GDM1 (cell line): ENCODE measurements around the gene PAK4.
"Not testable (repeated sequence)": the region's sequence is repeated elsewhere in the genome, so short reads cannot be mapped to it uniquely, and the experiment has no call there.

ENCODE experiments used
- DNase-seq: peaks from one replicate; lab custom pipeline; 2025; lab: John Stamatoyannopoulos, UW

Gene PAK4

DNA sequence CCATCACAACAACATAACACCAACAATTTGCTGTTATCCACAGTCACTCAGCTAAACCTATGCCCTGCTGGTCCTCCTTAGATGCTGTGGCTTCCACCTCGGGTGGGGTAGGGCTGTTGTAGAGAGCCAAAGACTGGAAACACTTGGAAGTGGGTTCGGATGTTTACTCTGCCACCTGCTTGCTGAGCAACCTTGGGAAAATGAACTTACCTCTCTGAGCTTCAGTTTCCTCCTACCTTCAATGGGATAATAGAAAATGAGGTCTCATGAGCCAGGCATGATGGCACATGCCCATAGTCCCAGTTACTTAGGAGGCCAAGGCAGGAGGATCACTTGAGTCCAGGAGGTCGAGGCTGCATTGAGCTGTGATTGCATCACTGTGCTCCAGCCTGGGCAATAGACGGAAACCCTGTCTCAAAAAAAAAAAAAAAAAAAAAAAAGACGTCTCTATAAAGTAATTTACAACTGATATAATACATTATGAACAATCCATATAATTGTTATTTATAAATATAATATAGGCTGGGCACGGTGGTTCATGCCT is 81.8 kb downstream of the PAK4 start:
- DNase-seq: no peak

- DNase-seq: no peak
Observed at GRCh38 chr19:39208175-39208795, 82.7 kb downstream of the PAK4 start.

- no peak for DNase-seq
Observed at GRCh38 chr19:39209196-39209595, 83.6 kb downstream of the PAK4 start.

- DNase-seq: no peak
Observed at GRCh38 chr19:39211731-39212374, 86.3 kb downstream of the PAK4 start.

GRCh38 chr19:39212375-39212742 is 86.8 kb downstream of the PAK4 start:
- DNase-seq: no peak

DNA sequence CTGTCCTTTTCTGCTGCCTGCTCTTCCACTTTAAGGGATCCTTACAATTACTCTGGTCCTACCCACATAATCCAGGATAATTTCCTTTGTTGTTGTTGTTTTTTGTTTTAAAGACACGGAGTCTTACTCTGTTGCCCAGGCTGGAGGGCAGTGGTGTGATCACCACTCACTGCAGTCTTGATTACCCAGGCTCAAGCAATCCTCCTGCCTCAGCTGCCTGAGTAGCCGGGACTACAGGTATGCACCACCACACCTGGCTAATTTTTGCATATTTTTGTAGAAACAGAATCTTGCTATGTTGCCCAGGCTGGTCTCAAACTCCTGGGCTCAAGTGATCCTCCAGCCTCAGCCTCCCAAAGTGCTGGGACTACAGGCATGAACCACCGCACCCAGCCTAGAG is 89.7 kb downstream of the PAK4 start:
- not testable (repeated sequence) for DNase-seq

DNA sequence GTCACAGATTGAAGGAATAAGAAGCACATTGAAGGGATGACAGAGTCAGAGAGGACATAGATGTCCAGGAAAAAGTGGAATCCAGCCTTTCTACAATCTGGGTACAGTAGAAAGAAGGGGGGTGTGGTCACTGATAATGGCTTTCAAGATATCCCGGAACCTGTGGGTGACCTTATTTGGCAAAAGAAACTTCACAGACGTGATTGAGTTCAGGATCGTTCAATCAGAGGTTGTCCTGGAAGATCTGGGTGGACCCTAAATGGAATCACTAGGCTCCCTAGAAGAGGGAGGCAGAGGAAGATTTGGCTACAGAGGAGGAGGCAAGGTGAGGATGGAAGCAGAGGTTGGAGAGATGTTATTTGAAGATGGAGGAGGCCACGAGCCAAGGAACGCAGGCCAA is 91.5 kb downstream of the PAK4 start:
- no peak for DNase-seq

DNA sequence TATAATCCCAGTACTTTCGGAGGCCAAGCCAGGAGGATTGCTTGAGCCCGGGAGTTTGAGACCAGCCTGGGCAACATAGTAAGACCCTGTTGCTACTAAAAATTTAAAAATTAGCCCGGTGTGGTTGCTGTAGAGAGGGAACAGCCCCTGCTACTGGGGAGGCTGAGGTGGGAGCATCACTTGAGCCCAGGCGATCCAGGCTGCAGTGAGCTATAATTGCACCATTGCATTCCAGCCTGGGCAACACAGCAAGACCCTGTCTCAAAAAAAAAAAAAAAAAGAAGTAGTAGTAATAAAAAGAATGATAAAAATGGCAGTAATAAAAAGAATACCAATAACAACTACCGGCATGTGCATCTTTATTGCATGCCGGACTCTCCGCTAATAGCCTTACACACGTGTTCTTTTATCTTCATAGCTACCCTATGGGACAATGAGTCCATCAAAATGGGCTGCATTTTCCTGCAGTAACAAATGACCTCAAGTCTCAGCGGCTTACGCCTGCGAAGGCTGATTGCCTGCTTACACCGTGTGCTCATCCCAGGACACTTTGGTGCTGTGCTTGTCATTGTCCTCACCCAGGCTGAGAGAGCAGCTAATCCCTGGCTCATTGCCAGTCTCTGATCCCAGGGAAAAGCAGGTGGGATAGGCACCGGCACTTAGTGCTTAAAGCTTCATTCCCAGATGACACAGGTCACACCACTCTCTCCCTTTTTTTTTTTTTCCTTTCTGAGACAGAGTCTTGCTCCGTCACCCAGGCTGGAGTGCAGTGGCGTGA is 92.8 kb downstream of the PAK4 start:
- DNase-seq: no peak

GRCh38 chr19:39219108-39219507 is 93.5 kb downstream of the PAK4 start:
- DNase-seq: not testable (repeated sequence)

- no peak for DNase-seq
Observed at GRCh38 chr19:39223703-39224279, 98.2 kb downstream of the PAK4 start.

DNA sequence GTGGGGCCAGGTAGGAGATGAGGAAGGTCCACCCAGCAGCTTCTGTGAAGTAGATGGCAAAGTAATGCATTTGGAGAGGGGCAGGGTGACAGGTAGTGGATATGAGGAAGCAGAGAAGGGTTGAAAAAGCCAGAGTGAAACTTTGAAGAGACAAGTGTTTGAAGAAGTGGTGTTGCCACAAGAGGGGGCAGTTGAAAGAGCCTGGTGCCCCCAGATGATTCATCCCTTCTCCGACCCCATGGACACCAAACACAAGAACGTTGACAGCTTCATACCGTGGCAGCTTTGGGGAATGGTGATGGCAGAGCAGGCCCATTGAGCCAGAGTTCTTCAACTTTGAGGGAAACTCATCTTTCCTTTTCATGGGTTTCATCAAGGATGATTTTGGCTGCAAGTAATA is 99.3 kb downstream of the PAK4 start:
- DNase-seq: peak; percentile 12
